ENCODE results near the gene TTLL10.
"Not testable (repeated sequence)": the region's sequence is repeated elsewhere in the genome, so short reads cannot be mapped to it uniquely, and the experiment has no call there.

The TTLL10 gene

GRCh38 chr1:1175221-1176062, 1.8 kb downstream of the TTLL10 start:
- Histone ChIP-seq H3K4me3 (no peak overlapping the region), H3K27ac (no peak overlapping the region)
- no peak for DNase-seq (ENCODE audit: low spot score)
- TF ChIP-seq, protein P1, sequence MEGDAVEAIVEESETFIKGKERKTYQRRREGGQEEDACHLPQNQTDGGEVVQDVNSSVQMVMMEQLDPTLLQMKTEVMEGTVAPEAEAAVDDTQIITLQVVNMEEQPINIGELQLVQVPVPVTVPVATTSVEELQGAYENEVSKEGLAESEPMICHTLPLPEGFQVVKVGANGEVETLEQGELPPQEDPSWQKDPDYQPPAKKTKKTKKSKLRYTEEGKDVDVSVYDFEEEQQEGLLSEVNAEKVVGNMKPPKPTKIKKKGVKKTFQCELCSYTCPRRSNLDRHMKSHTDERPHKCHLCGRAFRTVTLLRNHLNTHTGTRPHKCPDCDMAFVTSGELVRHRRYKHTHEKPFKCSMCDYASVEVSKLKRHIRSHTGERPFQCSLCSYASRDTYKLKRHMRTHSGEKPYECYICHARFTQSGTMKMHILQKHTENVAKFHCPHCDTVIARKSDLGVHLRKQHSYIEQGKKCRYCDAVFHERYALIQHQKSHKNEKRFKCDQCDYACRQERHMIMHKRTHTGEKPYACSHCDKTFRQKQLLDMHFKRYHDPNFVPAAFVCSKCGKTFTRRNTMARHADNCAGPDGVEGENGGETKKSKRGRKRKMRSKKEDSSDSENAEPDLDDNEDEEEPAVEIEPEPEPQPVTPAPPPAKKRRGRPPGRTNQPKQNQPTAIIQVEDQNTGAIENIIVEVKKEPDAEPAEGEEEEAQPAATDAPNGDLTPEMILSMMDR (IDR thresholded peaks at IDR 0.05) = no peak

DNA sequence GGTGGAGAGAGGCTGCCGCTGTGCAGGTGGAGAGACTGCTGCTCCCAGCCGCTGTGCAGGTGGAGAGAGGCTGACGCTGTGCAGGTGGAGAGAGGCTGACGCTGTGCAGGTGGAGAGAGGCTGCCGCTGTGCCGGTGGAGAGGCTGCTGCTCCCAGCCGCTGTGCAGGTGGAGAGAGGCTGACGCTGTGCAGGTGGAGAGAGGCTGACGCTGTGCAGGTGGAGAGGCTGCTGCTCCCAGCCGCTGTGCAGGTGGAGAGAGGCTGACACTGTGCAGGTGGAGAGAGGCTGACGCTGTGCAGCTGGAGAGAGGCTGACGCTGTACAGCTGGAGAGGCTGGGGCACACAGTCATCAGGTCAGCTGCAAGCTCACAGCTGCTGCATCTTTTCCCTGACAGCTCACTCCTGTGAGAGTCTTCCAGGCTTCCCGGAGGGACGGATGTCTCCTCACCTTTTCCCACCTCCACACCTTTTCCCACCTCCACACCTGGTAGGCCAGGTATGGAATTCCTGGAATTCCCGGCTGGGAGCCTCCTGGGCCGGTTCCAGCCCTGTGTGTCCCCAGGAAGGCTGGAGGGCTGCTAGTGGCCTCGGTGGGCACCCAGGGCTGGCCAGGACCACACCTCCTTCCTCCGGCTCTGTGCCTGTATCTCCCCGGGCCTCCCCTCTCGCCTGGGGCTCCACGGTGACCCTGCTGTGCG, 2.5 kb downstream of the TTLL10 start:
- not testable (repeated sequence) for H3K27ac ChIP-seq; DNase-seq (ENCODE audit: low spot score); H3K4me3 ChIP-seq

- Histone ChIP-seq H3K27ac (no peak overlapping the region), H3K4me3 (no peak overlapping the region)
- TF ChIP-seq, protein P1 (IDR thresholded peaks at IDR 0.05) = no peak
- DNase-seq (ENCODE audit: low spot score) = no peak
Measured at GRCh38 chr1:1176931-1177330, 3.3 kb downstream of the TTLL10 start.

DNA sequence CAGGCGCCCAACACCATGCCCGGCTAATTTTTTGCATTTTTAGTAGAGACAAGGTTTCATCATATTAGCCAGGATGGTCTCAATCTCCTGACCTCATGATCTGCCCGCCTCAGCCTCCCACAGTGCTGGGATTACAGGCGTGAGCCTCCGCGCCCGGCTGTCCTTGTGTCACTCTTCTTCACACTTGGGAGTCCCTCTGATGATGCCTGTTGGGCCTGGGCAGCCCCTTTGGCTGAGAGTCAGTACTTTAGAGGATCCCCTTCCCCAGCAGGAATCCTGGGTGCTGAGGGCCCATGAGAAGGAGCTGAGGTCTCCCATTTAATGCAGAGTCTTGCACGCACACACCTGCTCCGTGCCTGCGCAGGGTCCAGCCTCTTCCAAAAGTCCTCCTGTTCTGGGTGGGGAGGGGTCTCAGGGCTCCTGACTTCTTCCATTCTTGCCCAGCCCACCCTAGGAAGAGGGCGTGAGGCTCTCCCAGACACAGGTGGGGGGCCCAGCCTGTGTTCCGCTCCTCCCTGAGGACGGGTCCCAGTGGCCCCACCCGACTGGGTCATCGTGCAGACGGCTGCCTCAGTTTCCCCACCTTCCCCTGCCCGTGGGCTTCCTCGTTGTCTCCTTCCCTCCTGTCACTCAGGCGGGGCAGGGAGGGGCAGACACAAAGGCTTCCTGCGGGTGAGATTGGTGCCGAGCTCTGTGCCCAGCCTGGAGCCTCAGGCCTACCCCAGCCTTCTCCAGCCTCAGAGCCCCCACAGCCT, 3.9 kb downstream of the TTLL10 start:
- TF ChIP-seq, protein P1 (IDR thresholded peaks at IDR 0.05) = no peak
- DNase-seq (ENCODE audit: low spot score) = no peak
- Histone ChIP-seq H3K27ac (no peak overlapping the region), H3K4me3 (no peak overlapping the region)

GRCh38 chr1:1178794-1179331, 5.2 kb downstream of the TTLL10 start:
- no peak for DNase-seq (ENCODE audit: low spot score)
- no peak overlapping the region for H3K27ac ChIP-seq
- H3K4me3 ChIP-seq = no peak overlapping the region
- TF ChIP-seq, protein P1 (IDR thresholded peaks at IDR 0.05) = no peak

DNA sequence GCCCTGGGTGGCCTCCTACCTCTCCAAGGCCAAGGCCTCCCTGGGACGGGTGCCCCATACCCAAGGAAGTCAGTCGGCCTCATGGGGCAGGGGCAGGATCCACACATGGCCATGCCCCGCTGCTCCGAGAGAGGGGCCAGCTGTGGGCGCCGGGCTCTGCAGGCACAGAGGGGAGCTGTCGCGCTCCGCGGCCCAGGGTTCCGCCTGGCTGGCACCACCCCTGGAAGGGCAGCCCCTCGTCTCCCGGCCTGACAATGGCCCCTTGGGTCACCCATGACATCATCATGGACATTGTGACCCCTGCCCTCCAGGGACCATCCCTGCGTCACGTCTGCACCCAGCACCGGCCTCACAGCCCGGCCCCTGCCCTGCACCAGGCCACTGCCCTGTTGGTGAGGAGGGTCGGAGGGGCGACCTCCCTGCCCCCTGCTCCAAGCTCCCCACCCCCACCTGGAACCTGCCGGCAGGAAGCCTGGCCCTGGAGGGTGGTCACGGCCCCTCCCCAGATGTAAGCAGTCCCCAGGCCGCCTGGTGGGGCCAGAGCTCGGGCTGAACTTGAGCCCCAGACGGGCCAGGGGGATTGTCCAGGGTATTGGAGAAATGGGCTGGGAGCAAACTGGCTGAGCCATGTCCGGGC, 5.8 kb downstream of the TTLL10 start:
- no peak overlapping the region for H3K4me3 ChIP-seq
- no peak for DNase-seq (ENCODE audit: low spot score)
- H3K27ac ChIP-seq = no peak overlapping the region
- TF ChIP-seq, protein P1 (IDR thresholded peaks at IDR 0.05) = no peak
